Body of pancreas (tissue), 4 donors: Measurements from ENCODE around the gene POLR1A.

ENCODE experiments used
- POLR2A ChIP-seq, 3 donors: fragments of 450-650 bp; IDR thresholded peaks; one replicate each; pipeline ENCODE4 v1.6.1; 2016; ENCODE audit warnings: antibody characterized with exemption in 3 of 3, mild to moderate bottlenecking in 2 of 3
- TF ChIP-seq, protein P1 (sequence below), 7 experiments: fragments of 450-650 bp in 4 of 7; fragments of 200-600 bp in 3 of 7; sonication (generic) in 3 of 7; IDR thresholded peaks; one replicate each; pipeline ENCODE4 v1.5.1; 2016 to 2019; ENCODE audit warnings: antibody characterized with exemption in 7 of 7

DNA sequence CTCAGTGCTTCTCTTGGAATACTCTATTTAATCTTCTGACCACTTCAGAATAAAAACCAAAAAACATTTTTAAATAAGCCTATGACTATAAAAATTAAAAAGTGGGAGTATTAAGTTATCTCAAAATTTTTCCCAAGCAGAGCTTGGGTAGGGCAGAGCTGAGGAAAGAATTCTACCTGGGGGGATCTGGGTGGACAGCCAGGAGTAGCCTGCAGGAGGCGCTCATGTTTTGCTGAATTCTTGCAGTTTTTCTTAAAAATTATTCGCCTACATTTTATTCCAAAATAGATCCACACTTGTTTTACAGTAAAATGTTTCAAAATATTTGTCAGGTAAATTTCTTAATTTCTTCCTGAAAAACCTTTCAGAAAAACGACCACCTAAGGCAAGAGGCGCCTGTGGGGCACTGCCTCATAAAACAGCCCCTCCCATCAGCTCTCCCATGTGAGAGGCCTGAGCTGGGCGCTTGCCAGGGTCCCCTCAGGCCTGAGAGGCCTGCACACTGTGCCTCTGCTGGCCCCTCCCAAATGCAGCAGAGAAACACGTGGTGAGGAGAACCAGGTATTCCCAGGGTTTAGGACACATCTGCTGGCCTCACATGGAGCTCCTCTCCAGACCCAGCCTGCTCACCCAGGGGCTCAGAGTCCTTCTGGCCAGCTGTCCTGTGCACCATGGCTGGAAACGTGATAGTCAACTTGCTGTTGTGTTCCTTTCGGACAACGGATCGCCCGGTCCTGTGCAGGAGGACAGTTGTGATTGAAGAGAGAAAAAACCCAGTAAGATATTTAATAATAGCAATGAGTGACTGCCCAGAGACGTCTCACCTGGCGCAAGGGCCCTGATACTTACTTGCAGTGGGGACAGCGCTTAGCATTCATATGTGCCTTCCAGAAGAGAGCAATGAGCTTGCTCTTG is 17.5 kb downstream of the POLR1A start:
- TF ChIP-seq, protein P1, sequence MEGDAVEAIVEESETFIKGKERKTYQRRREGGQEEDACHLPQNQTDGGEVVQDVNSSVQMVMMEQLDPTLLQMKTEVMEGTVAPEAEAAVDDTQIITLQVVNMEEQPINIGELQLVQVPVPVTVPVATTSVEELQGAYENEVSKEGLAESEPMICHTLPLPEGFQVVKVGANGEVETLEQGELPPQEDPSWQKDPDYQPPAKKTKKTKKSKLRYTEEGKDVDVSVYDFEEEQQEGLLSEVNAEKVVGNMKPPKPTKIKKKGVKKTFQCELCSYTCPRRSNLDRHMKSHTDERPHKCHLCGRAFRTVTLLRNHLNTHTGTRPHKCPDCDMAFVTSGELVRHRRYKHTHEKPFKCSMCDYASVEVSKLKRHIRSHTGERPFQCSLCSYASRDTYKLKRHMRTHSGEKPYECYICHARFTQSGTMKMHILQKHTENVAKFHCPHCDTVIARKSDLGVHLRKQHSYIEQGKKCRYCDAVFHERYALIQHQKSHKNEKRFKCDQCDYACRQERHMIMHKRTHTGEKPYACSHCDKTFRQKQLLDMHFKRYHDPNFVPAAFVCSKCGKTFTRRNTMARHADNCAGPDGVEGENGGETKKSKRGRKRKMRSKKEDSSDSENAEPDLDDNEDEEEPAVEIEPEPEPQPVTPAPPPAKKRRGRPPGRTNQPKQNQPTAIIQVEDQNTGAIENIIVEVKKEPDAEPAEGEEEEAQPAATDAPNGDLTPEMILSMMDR (IDR thresholded peaks at IDR 0.05), result peak in 2 of 7 experiments; percentile 17 to 18
- no peak for TF ChIP-seq POLR2A (IDR thresholded peaks at IDR 0.05)
